Sigmoid colon (tissue), 7 donors: ENCODE results near the gene ZC3H6. TPM values are rescaled to one million over a fixed set of nuclear protein-coding genes. Genes with fewer than 3 reads are reported as not detected.

Source experiments
- DNase-seq: peaks from one replicate; pipeline ENCODE4 v3.0.0-alpha.2; 2019
- H3K27ac ChIP-seq, 4 donors: fragments of 200-600 bp; sonication (generic); one replicate each; pipeline ENCODE4 v1.5.1; 2016 to 2019; ENCODE audit warnings: mild to moderate bottlenecking in 1 of 4
- H3K27me3 ChIP-seq, 3 donors: fragments of 200-600 bp; sonication (generic); one replicate each; pipeline ENCODE4 v1.5.1; 2019; ENCODE audit warnings: mild to moderate bottlenecking in 1 of 3
- H3K36me3 ChIP-seq, 4 donors: fragments of 200-600 bp; sonication (generic); one replicate each; pipeline ENCODE4 v1.5.1; 2016 to 2019
- H3K4me1 ChIP-seq, 4 donors: fragments of 200-600 bp; sonication (generic); one replicate each; pipeline ENCODE4 v1.5.1; 2017 to 2019
- H3K4me3 ChIP-seq, 4 donors: fragments of 200-600 bp; sonication (generic); one replicate each; pipeline ENCODE4 v1.5.1; 2017 to 2019; ENCODE audit warnings: mild to moderate bottlenecking in 2 of 4, moderate library complexity in 1 of 4
- H3K9me3 ChIP-seq, 4 donors: fragments of 200-600 bp in 3 of 4; sonication (generic) in 3 of 4; one replicate each; pipeline versions ENCODE4 v1.5.1 to v1.6.1; 2013 to 2019
- EP300 ChIP-seq, 4 donors: sonication (generic); formaldehyde crosslinking; IDR thresholded peaks; one replicate each; pipeline ENCODE4 v1.6.1; 2017; ENCODE audit warnings: antibody characterized with exemption in 4 of 4
- POLR2A ChIP-seq, 2 donors: fragments of 450-650 bp; IDR thresholded peaks; one replicate each; pipeline ENCODE4 v1.6.1; 2016; ENCODE audit warnings: antibody characterized with exemption in 2 of 2, mild to moderate bottlenecking in 2 of 2, moderate library complexity in 2 of 2
- POLR2AphosphoS5 ChIP-seq, 4 donors: sonication (generic); formaldehyde crosslinking; IDR thresholded peaks; one replicate each; pipeline ENCODE4 v1.6.1; 2017; ENCODE audit warnings: antibody characterized with exemption in 4 of 4
- WGBS, 2 donors: extraction: QIAGEN DNeasy Blood & Tissue Kit; methylation state at CpG; one replicate each; pipeline ENCODE4 v1.1.7; 2013; 5-methylcytosine and 5-hydroxymethylcytosine counted together
- intact Hi-C: fragments of 100-400 bp; cut with DNase I; formaldehyde crosslinking; loops from one replicate; pipeline ENCODE4 v1.15.1; 2023
- polyA plus RNA-seq, 3 donors: library from polyadenylated mRNA; stranded (reverse); fragments of 200-250 nt; gene quantifications; one replicate each; pipeline ENCODE4 v1.2.3, GENCODE V29; 2013
- total RNA-seq, 4 donors: library from RNA; depleted of rRNA; stranded (reverse); fragments of >200 nt; gene quantifications; one replicate each; pipeline ENCODE4 v1.1.0, GENCODE V29; 2016
- TF ChIP-seq, protein P1 (sequence below), 4 experiments: fragments of 450-650 bp in 3 of 4; fragments of 200-600 bp in 1 of 4; IDR thresholded peaks; one replicate each; pipeline ENCODE4 v1.5.1; 2016 to 2019; ENCODE audit warnings: antibody characterized with exemption in 4 of 4, mild to moderate bottlenecking in 3 of 4, moderate library complexity in 2 of 4
- donor health status: healthy with polysubstance abuse.
- donor health status: Bipolar disorder and iron deficiency.
- donor health status: healthy.

The ZC3H6 gene
- total and polyA plus RNA-seq, 7 donors = 0.60 to 27.1 (median 13.2) TPM

DNA sequence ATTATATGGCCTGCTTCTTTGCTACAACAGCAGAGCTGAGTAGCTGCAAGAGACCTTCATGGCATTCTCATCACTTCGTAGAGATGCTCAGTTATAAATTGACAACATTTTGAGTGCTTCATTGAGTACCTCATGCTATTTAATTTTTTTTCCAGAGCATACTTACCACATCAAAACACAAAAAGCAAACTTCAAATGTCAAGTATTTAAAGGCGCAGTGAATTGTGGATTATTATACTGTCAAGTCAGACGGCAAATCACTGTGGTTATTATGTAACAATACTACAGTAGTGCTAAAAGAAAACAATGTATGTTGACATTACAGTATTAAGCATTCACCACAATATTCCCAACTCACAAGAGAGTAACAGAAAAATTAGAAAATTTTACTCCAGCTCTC, 33.0 kb upstream of the ZC3H6 start:
- peaks cover 0 to 24% (median 3%) of the 10 kb centered on the region in 4 donors for H3K36me3 ChIP-seq
- H3K4me3 ChIP-seq = no peak overlapping the region
- intact Hi-C loops = no loop called here
- no peaks in the 10 kb centered on the region for H3K9me3 ChIP-seq
- TF ChIP-seq POLR2AphosphoS5 (IDR thresholded peaks at IDR 0.05) = no peak
- TF ChIP-seq, protein P1, sequence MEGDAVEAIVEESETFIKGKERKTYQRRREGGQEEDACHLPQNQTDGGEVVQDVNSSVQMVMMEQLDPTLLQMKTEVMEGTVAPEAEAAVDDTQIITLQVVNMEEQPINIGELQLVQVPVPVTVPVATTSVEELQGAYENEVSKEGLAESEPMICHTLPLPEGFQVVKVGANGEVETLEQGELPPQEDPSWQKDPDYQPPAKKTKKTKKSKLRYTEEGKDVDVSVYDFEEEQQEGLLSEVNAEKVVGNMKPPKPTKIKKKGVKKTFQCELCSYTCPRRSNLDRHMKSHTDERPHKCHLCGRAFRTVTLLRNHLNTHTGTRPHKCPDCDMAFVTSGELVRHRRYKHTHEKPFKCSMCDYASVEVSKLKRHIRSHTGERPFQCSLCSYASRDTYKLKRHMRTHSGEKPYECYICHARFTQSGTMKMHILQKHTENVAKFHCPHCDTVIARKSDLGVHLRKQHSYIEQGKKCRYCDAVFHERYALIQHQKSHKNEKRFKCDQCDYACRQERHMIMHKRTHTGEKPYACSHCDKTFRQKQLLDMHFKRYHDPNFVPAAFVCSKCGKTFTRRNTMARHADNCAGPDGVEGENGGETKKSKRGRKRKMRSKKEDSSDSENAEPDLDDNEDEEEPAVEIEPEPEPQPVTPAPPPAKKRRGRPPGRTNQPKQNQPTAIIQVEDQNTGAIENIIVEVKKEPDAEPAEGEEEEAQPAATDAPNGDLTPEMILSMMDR (IDR thresholded peaks at IDR 0.05) = no peak
- no peak for DNase-seq
- no peaks in the 10 kb centered on the region for H3K4me1 ChIP-seq
- H3K27ac ChIP-seq = no peak overlapping the region
- WGBS, 2 donors = 77 to 88% methylated on average over 3 of the region's 3 CpGs
- no peaks in the 10 kb centered on the region for H3K27me3 ChIP-seq

DNA sequence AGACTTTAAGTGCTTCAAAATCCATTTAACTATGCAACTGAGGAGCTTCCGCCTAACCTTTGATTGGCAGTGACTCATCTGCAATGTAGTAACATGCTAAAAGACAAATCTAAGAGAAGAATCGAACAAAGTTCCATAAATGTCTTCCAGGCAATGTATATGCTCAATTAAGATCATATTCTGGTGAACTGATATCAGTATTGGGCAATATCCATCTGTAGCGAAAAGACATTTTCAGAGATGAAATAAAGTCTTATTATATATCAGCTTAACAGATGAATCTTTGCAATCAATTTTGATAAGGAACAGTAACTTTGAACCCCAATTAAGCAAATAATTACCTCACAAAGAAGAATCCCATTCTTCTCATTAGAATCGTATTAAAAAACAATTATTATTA, 32.2 kb upstream of the ZC3H6 start:
- no peak for DNase-seq
- WGBS, 2 donors = 92 to 95% methylated on average over 4 of the region's 4 CpGs
- no peaks in the 10 kb centered on the region for H3K9me3 ChIP-seq
- H3K36me3 ChIP-seq = peaks cover 0 to 32% (median 3%) of the 10 kb centered on the region in 4 donors
- no peaks in the 10 kb centered on the region for H3K27me3 ChIP-seq
- TF ChIP-seq EP300 (IDR thresholded peaks at IDR 0.05) (no peak), POLR2AphosphoS5 (IDR thresholded peaks at IDR 0.05) (no peak)
- intact Hi-C loops = no loop called here
- H3K4me1 ChIP-seq = no peaks in the 10 kb centered on the region
- H3K27ac ChIP-seq = no peak overlapping the region
- H3K4me3 ChIP-seq = no peak overlapping the region

DNA sequence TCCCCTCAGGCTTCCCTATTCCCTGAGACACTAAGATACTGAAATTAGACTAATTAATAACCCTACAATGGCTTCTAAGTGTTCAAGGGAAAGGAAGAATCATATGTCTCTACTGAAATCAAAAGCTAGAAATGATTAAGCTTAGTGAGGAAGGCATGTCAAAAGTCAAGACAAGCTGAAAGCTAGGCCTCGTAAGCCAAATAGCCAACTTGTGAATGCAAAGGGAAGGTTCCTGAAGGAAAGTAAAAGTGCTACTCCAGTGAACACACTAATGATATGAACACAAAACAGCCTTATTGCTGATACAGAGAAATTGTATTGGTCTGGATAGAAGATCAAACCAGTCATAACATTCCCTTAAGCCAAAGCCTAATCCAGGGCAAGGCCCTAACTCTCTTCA, 30.5 kb upstream of the ZC3H6 start:
- no peaks in the 10 kb centered on the region for H3K4me1 ChIP-seq
- intact Hi-C loops = no loop called here
- peaks cover 0 to 42% (median 3%) of the 10 kb centered on the region in 4 donors for H3K36me3 ChIP-seq
- H3K4me3 ChIP-seq = no peak overlapping the region
- no peak for DNase-seq
- TF ChIP-seq POLR2AphosphoS5 (IDR thresholded peaks at IDR 0.05) (no peak), POLR2A (IDR thresholded peaks at IDR 0.05) (no peak), EP300 (IDR thresholded peaks at IDR 0.05) (no peak)
- TF ChIP-seq, protein P1 (IDR thresholded peaks at IDR 0.05) = no peak
- no peaks in the 10 kb centered on the region for H3K27me3 ChIP-seq
- H3K9me3 ChIP-seq = no peaks in the 10 kb centered on the region
- WGBS, 2 donors = 90 to 92% methylated on average over 1 of the region's 1 CpG
- no peak overlapping the region for H3K27ac ChIP-seq

DNA sequence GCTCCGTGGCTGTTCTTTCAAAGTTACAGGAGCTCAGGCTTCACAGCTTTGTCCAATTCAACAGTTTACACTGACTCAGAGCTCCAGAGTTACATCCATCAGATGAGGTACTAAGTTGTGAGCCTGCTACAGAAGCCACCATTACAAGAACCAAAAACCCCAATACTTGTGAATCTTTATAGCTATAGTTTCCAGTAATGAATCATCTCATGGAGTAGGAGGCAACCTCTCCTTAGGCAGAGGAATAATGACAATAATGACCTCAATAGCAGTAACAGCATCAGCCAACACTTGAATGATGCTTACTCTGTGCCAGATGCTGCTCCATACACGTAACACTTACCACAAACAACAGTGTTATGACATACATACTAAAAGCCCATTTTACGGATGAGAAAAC, 24.1 kb upstream of the ZC3H6 start:
- no peak for DNase-seq
- H3K27me3 ChIP-seq = no peaks in the 10 kb centered on the region
- no peaks in the 10 kb centered on the region for H3K9me3 ChIP-seq
- 89 to 91% methylated on average over 3 of the region's 3 CpGs for WGBS, 2 donors
- intact Hi-C loops = loop anchor here (5.0 to 10.0 kb wide), 2 partner anchors 194 to 356 kb away; partner anchors contain the start of genes MERTK and TMEM87B
- peaks cover 0 to 30% (median 1%) of the 10 kb centered on the region in 4 donors for H3K36me3 ChIP-seq
- H3K27ac ChIP-seq = no peak overlapping the region
- TF ChIP-seq EP300 (IDR thresholded peaks at IDR 0.05) (no peak), POLR2A (IDR thresholded peaks at IDR 0.05) (no peak), POLR2AphosphoS5 (IDR thresholded peaks at IDR 0.05) (no peak)
- TF ChIP-seq, protein P1 (IDR thresholded peaks at IDR 0.05) = no peak
- peaks cover 0 to 14% (median 9%) of the 10 kb centered on the region in 4 donors for H3K4me1 ChIP-seq
- no peak overlapping the region for H3K4me3 ChIP-seq

DNA sequence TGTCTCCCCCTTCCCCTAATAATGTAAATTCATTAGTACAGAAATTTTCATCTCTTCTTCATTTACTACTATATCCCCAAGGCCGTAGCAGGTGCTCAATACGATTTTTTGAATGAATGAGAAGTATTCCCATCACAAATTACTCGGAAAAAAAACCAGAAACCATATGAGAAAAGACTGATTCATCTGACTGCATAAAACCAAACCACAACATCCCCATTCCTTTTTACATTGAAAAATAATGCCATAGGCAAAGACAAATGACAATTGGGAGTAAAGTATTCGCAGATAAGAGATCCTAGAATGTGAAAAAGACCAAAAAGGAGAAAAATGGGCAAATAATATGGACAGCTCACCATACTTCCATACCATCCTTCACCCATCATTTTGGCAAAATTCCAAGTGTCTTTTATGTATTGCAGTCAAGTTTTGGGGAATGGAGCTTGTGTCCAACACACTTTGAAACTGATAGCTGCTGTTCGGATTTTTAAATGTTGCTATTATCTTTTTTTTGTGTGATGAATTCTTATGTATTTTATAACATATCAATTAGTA, 22.1 kb upstream of the ZC3H6 start:
- intact Hi-C loops = loop anchor here (5.0 to 10.0 kb wide), 2 partner anchors 196 to 359 kb away; partner anchors contain the start of genes MERTK and TMEM87B
- no peak overlapping the region for H3K4me3 ChIP-seq
- H3K9me3 ChIP-seq = no peaks in the 10 kb centered on the region
- peaks cover 0 to 14% (median 9%) of the 10 kb centered on the region in 4 donors for H3K4me1 ChIP-seq
- TF ChIP-seq, protein P1 (IDR thresholded peaks at IDR 0.05) = no peak
- no peak for TF ChIP-seq POLR2A (IDR thresholded peaks at IDR 0.05)
- no peak for TF ChIP-seq POLR2AphosphoS5 (IDR thresholded peaks at IDR 0.05)
- TF ChIP-seq EP300 (IDR thresholded peaks at IDR 0.05) = no peak
- H3K27me3 ChIP-seq = no peaks in the 10 kb centered on the region
- 78 to 95% methylated on average over 5 of the region's 5 CpGs for WGBS, 2 donors
- DNase-seq = no peak
- H3K36me3 ChIP-seq = peaks cover 0 to 12% (median 0%) of the 10 kb centered on the region in 4 donors
- H3K27ac ChIP-seq = no peak overlapping the region
